Islet of Langerhans (tissue), 1 donor: ENCODE results near the gene GOLGA6L10.
"Not testable (repeated sequence)": the region's sequence is repeated elsewhere in the genome, so short reads cannot be mapped to it uniquely, and the experiment has no call there.

ENCODE experiments used
- FAIRE-seq: peaks from one replicate; lab custom pipeline; 2011; peaks lifted over from hg19 to GRCh38; lab: Jason Lieb, UNC

The GOLGA6L10 gene

DNA sequence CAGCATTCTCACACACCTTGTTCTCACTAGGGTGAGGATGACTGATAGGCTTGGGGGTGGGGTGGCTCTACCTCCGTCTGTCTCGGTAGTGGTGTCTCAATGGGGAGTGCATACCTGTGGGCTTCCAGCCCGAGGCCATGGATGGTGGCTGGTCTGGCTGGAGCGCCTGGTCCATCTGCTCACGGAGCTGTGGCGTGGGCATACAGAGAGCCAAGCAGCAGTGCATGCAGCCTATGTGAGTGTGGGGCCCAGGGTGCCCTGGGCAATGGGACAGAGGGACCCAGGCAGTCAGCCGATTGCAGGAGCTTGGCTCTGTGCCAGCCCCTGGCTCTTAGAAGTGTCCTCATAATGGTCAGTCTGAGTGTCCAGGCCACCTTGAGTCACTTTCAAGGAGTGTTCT, 31.8 kb downstream of the GOLGA6L10 start:
- not testable (repeated sequence) for FAIRE-seq

DNA sequence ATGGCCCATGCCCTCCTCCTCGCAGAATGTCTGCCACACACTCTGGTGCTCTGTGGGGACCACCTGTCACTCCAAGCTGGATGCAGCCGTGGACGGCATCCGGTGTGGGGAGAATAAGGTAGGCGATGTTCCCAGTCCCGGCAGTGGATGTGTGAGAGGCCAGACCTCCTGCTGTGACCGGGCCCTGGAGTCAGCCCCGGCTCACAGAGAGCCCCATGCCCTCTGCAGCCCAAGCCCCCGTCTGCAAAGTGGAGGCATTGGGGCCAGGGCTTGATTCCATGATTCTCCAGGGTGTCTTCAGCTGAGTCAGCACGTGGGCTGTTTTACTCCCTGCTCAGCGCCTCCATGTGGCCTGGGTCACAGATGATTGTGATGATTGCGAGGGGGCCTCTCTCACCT, 32.2 kb downstream of the GOLGA6L10 start:
- no peak for FAIRE-seq

DNA sequence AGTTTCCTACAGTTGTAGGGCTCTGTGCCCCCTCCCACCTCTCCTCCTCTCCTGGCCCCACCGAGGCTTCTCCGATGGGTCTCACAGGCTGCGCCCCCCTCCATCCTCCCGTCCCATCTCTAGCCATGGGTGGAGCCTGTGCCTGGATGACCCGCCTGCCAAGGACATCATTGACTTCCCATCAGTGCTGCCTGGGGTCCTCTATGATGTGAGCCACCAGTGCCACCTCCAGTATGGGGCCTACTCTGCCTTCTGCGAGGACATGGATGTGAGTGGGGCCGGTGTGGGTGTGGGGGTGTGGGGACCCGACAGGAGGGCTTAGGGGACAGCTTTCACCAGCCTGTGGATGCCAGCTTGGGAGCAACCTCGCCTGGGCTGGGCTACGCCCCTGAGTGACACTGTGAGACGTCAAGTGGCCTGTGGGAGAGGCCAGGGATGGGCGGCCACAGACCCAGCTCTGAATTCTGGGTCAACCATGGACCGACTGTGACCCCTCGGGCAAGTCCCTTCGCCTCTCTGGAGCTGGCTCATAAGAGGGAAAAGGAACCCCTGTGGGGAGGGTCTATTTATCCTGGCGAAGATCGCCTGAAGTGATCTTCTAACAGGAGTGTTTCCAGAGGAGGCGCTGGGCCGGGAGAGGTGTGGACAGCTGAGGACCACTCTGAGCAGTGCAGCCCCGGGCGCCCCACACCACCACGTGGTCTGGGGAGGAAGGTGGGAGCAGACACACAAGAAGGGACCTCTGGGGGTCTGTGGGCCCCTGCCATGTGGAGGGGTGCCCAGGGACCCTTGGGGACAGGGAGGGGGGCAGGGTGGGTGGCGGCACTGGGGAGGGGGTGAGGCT, 32.8 kb downstream of the GOLGA6L10 start:
- not testable (repeated sequence) for FAIRE-seq

DNA sequence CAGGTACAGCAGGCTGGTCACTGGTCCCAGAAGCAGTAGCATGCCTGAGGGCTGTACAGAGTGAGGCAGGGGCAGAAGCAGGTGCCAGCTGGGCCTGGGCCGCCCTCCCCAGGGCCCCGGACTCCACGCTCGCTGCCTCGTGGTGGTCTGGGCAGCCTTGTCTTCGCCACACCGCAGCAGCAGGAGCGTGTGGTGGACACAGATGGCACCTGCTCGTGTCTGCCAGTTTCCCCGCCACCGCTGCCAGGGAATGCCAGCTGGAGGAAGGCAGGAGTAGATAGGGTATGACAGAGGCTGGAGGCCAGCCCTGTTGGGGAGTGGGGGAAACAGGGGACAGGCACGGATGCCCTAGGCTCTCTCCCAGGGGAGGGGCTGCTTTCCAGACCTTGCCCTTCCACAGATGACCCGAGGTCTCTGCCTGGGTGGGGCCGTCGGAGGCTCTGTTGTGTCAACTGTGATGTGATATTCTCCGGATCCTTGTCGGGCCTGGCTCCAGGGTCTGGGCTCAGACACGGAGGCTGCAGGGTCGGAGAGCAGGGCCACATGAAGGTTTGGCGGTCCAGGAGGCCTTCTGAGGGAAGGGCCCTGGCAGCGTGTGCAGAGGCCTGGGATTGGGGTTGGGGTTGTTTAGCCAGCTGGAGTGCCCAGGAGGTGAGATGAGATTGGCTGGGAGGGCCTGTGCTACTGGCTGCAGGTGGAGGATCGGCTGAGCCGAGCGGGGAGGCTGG, 33.6 kb downstream of the GOLGA6L10 start:
- no peak for FAIRE-seq

DNA sequence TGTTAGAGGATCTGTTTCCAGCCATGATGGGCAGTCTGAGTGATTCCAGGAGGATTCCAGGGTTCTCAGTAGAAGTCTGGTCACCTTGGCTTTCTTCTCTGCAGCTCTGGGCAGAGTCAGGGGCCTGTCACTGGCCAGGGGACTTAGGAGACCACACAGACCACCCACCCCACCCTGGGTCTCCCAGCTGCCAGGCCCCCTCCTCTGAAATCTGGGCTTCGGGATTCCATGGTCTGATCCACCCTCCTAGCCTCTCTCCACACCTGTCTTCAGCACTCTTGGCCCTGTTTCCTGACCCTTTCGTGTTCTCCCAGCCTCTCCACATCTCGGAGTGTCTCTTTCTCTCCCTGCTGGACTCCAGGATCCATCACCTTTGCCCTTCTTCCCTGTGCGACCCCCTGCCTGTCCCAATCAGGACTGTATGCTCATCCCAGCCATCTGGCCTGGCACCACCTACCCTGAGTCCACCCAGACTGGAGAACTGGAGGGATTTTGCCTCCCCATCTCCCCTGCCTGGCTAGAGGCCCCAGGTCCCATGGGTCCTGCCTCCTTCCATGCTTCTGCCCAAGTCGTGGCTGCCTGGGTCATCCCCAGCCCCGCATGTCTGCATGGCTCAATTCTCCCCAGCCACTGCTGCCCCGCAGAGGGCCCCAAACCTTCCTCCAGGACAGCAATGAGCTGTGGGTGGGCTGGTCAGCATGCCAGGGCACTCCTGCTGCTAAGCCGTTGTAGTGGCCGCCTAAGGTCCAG, 34.3 kb downstream of the GOLGA6L10 start:
- FAIRE-seq = no peak

DNA sequence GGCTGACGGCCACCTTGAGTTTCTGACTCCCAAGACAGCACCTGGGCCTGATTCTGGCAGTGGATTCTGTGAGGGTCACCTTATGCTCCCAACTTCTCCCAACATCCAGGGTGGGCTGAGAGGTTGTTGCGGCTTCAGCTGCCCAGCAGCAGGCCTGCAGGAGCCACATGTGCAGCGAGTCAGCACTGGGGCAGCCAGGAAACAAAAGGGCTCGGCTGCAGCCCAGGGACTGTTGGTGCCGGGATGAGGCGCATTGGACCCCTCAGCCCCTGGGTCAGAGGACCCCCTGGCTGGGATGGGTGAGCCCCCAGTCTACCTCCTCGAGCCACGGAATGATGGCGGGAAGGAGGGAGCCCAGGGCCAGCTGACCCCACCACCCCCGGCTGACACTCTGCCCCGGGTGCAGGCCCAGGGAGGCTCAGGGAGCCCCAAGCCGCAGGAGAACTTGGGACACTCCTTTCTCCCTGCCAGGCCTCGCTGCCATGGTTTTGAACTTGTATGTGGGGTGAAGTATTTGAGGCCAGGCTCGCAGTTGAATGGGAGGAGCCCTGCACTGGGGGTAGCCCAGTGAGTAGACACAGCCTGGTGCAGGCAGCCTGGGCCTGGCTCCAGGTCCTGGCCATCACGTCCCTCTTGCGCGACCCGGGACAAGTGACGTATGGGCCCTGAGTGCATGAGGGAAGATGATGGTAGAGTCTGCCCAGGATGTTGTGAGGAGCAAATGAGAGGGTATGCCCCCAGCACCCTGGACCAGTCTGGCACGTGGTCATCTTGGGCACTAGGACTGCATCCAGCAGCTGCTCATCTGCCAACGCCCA, 35.1 kb downstream of the GOLGA6L10 start:
- not testable (repeated sequence) for FAIRE-seq

DNA sequence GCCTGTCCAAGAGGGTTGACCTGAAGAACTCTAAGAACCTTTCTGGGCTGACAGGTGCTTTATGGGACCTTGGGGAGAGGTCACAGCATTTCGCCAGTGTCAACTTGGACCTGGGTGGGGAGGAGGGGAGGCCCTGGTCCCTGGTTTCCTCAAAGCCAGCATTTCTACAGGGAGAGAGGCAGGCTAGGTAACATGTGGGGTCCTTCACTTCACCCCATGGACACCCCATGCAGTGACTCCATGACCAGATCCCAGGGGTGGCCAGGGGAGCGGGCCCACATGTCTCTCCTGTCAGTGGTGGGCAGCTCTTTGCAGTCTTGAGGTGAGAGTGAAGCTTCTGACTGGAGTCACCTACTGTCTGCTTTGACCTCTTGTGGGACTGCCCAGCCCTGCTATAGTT, 35.8 kb downstream of the GOLGA6L10 start:
- no peak for FAIRE-seq

DNA sequence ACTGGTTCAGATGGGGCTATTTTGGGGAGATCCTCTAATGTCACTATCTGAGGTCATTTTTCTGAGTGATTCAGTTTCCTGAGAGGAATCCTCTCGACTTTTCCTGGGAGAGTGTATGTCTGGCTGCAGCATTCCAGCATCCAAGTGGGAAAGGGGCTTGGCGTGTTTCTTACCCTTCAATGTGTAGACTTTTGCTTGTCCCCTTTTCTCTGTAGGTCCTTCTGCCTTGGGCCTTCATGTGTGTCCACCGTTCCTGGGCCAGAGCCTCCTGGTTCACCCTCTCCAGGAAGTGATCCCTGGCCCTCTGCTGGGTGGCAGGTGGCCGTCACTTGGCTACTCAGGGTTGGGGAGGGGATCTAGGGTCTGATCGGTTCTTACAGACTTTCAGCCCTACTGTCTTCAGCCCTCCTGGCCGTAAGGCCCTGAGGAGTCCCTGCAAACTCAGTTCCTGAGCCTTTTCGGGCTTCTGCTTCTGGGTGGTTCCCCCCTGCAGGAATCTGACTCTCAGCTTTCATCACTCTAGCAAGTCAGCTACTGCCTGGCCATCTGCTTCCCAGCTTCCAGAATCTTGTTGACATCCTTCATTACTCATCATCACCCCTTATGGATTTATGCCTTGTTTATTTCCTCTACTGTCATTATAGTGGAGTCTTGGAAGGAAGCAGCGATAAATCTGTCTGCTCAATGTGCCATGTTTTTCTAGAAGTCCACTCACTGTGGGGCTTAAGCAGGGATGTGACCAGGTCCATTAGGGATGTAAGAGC, 36.5 kb downstream of the GOLGA6L10 start:
- FAIRE-seq = no peak

DNA sequence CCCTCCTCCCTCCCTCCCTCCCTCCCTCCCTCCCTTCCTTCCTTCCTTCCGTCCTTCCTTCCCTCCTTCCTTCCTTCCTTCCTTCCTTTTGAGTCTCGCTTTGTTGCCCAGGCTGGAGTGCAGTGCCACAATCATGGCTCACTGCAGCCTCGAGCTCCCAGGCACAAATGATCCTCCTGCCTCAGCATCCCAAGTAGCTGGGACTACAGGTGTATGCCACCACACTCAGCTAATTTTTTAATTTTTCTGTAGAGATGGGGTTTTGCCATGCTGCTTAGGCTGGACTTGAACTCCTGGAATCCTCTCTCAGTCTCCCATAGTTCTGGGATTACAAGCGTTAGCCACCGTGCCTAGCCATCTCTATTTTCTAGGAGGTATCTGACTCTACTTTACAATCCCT, 38.0 kb downstream of the GOLGA6L10 start:
- FAIRE-seq = not testable (repeated sequence)

DNA sequence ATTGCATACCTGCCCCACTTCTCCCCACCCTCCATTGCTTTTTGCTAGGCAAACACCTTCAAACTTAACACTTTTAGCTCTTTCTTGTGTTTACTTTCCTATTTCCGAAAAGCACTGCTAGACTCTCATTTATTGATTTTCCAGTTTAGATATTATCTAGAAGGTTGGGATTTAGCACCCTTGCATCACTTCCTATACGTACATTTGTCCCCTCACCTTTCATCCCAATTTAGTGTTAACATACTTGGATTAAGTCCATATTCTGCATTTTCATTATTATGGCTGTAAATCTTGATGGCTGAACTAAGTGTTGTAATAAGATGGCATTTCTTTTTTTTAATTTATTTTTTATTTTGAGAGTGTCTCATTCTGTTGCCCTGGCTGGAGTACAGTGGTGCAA, 39.5 kb downstream of the GOLGA6L10 start:
- no peak for FAIRE-seq

DNA sequence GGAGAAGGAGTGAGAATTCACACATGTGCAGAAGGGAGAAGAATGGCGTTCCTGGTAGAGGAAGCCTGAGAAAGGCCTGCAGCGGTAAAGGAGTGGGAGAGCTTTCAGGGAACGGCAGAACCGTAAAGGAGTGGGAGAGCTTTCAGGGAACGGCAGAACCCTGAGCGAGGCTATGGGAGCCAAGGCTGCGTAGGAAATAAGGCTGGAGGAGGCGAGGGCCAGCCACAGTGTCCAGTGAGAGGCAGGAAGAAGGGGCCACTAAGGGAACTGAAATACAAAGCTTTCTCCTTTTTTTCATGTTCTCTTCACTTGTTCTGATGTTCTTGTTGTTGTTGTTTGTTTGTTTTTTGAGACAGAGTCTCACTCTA, 41.6 kb downstream of the GOLGA6L10 start:
- no peak for FAIRE-seq

DNA sequence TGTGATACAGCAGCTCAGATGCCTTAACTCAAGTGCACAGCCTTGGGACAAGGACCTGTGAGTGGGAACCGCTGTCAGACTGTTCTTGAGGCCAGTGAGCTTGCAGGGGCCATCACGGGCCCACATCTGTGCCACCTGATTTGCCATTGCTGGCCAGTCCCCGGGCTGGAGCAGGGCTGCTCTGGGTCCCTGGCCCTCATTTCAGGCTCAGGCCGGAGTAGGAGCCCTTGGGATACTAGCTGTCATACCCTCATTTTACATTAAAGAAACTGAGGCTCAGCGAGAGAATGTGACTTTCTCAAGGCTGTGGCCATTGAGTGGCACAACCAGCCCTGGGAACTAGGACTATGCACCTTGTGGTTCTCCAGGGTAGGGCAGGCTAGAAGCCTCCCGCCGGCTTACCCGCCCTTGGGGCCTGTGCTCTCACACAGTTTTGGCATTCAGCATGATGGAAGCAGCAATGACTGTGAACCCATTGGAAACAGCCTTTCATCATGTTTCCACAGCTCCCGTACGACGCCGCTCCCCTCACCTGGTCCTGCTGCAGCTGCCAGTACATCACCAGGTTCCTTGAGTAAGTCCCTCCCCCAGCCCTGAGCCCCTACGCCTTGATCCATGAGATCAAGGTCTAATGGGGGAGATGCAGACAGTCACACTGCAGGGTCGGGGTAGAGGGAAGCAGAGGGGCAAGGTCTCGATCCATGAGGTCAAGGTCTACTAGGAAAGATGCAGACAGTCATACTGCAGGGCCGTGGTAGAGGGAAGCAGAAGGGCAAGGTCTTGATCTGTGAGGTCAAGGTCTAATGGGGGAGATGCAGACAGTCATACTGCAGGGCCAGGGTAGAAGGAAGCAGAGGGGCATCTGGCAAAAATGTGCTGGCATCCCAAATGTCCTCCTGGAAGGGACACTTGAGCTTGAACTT, 42.2 kb downstream of the GOLGA6L10 start:
- no peak for FAIRE-seq

DNA sequence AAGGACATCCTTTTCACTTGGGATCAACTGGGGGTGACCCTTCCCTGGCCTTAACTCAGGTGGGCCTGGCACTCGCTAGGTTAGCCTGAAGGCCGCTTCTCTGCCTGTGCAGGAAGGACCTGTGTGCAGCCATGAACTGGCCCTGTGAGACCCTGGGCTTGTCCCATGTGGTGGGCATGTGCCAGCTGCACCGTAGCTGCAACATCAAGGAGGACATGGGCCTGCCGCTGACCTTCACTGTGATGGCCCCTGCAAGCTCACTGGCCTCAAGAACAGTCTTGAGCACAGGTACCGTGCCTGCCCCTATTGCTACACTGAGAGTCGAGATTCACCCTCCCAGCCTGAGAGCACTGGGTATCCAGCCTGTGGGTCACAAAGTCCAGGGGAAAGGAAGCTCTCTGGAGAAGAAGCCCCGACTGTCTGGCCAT, 43.6 kb downstream of the GOLGA6L10 start:
- FAIRE-seq = no peak

DNA sequence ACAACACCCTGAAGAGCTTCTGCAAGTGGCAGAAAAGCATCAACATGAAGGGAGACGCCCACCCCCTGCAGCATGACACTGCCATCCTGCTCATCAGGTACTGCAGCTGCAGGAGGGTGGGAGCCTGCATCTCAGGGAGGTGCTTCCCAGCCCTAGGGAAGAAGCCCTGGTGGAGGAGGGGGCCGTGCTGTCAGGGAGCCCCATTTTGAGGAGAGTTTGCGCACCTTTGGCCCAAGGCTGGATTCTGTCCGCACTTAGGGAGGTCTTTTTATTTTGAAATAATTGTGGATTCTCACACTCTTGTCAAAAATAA, 44.5 kb downstream of the GOLGA6L10 start:
- no peak for FAIRE-seq

DNA sequence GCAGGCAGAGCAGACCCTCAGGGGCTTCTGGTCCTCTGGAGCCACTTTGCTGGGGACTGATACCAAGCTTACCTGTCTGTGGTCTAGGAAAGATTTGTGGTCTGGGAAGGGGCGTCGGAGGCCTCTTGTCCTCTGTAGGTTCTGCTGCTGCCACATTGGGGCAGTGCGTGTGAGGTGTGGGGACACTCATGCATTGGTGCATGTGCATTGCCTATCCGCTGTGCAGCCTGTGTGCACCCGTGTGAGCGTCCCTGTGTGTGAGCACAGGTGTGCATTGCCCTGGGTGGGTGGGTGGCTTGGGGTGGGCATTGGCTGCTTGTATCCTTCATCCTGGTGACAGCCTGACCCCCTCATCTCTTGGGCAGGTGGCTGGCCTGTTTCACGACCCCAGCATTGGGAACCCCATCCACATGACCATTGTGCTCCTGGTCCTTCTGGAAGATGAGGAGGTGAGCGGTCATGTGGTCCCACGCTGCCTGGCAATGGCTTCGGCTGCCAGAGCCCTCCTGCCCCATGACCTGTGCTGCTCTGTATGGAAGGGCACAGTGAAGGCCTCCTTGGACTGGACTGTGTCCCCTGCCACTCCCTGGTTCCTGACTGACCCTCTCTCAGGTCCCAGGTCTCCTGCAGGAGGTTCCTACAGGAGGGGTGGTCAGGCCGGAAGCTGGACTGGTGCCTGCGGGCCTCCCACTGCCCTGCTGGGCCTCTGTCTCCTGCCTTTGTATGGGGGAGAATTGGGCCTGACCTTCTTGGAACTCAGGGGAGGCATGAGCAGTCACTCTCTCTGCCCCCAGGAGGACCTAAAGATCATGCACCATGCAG, 45.1 kb downstream of the GOLGA6L10 start:
- FAIRE-seq = no peak

DNA sequence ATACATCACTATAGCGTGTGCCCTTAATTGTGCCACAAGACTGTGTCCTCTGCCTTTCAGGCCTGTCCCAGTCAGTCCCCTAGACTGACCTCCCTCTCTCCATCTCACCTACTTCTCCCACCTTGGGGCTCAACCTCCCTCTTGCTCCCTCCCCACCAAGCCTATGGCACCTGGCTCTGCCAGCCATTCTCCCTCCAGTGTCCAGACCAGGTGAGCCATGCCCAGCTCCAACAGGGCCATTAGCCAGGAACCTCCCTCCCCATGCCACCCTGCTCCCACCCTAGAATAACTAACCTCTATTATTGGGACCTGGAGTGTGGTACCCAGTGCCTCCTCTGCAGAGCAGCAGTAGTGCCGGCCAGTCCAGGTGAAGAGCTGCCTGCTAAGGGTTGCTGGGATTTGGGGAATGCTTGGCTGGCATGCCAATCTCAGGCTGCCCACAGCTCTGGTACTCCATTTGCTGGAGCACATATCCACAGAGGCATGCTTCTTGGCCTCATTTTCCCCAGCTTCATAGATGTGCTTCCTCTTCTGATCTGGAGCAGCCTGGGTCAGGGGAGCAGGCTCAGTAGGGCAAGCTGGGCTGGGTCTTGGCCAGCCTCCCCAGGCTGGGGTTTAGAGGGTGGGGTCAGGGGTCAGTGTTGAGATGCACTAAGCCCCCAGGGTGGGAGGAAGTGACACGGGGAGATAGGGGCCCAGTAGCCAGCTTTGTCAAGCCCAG, 47.8 kb downstream of the GOLGA6L10 start:
- FAIRE-seq = no peak

DNA sequence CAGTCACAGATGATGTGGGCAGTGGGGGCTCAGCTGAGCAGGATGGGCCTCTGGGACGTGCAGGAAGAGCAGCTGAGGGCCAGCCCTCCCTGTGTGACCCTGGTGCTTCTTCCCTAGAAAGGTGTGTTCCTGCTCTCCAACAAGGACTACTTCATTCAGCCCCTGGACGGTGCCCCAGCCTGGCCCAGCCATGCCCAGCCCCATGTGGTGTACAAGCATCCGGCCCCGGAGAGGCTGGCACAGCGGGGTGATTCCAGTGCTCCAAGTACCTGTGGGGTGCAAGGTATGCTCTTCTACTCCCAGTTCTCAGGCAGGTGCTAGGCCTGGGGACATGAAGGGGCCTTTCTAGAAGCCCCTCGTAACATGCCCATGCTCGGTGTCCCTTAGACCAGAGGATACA, 48.4 kb downstream of the GOLGA6L10 start:
- FAIRE-seq = no peak

DNA sequence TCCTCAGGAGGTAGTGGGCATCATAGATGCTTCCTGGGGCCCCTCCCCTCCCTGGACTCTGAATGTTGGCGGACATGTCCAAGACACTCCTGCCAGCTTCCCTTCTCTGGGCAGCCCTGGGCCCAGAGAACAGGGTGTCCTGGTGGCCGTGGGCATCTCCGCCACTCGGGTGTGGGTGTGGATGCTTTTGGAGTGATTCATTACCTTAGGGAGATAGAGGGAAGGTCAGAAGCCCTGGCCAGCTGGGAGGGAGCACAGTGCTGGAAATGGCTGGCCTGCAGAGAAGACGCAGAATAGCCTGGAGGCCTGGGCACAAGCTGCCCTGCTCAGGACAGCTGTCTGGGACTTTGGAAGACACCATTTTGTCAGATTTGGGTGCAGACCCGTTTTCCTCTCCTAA, 48.9 kb downstream of the GOLGA6L10 start:
- not testable (repeated sequence) for FAIRE-seq

DNA sequence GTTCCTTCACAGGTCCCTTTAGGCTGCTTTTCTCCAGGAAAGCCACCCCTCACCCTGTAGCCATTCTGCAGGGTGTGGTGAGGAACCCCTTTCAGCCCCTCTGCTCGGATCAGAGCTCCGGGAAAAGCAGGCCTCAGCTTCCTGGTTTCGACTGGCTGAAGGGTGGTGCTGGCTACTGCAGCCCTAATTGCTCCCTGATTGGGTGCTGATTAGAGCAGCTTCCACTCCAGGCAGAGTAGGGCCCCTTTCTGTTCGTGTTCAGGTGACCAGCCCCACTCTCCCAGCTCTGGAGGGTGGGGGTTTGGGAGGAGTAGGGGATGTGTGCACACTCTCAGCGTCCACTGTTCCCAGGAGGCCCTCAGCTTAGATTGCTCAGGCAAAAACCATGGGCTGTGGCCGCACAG, 49.8 kb downstream of the GOLGA6L10 start:
- not testable (repeated sequence) for FAIRE-seq
